HEK293T (cell line): ENCODE results near the gene SETBP1.

Experiments used
- CTCF ChIA-PET: fragments of 350-600 bp; formaldehyde crosslinking; extraction: SDS; loops from one replicate; lab custom pipeline; 2021; ENCODE audit warnings: antibody characterized with exemption, inconsistent platforms; lab: Yijun Ruan, JAX
- POLR2A ChIA-PET: fragments of 350-600 bp; formaldehyde crosslinking; extraction: SDS; loops from one replicate; lab custom pipeline; 2020; ENCODE audit warnings: antibody characterized with exemption, inconsistent platforms; lab: Yijun Ruan, JAX
- DNase-seq: peaks from one replicate; pipeline ENCODE4 v3.0.0; 2012; ENCODE audit warnings: mixed read lengths; ENCODE audit errors: extremely low spot score
- ARNT ChIP-seq: fragments of 450-650 bp; IDR thresholded peaks from 2 replicates; pipeline ENCODE4 v1.6.1; 2017; ENCODE audit warnings: mild to moderate bottlenecking
- BHLHE40 ChIP-seq: fragments of 450-650 bp; IDR thresholded peaks from 2 replicates; pipeline ENCODE4 v1.6.1; 2016; ENCODE audit warnings: mild to moderate bottlenecking, moderate library complexity, borderline replicate concordance
- CTBP1 ChIP-seq: fragments of 450-650 bp; IDR thresholded peaks from 2 replicates; pipeline ENCODE4 v1.6.1; 2016; ENCODE audit warnings: borderline replicate concordance
- ELF4 ChIP-seq: fragments of 450-650 bp; IDR thresholded peaks from 2 replicates; pipeline ENCODE4 v1.6.1; 2017; ENCODE audit warnings: antibody characterized with exemption
- FOXA1 ChIP-seq: fragments of 450-650 bp; IDR thresholded peaks from 2 replicates; pipeline ENCODE4 v1.6.1; 2016; ENCODE audit warnings: mild to moderate bottlenecking
- FOXK2 ChIP-seq: fragments of 450-650 bp; IDR thresholded peaks from 2 replicates; pipeline ENCODE4 v1.6.1; 2016; ENCODE audit warnings: mild to moderate bottlenecking
- FOXM1 ChIP-seq: fragments of 450-650 bp; IDR thresholded peaks from 2 replicates; pipeline ENCODE4 v1.6.1; 2017; ENCODE audit warnings: mild to moderate bottlenecking, borderline replicate concordance
- HDGF ChIP-seq: fragments of 450-650 bp; IDR thresholded peaks from 2 replicates; pipeline ENCODE4 v1.6.1; 2017; ENCODE audit warnings: antibody characterized with exemption, borderline replicate concordance
- L3MBTL2 ChIP-seq: fragments of 450-650 bp; conservative IDR thresholded peaks from 2 replicates; pipeline ENCODE4 v1.6.1; 2016; ENCODE audit warnings: mild to moderate bottlenecking
- LEF1 ChIP-seq: fragments of 450-650 bp; IDR thresholded peaks from 2 replicates; pipeline ENCODE4 v1.6.1; 2017; ENCODE audit warnings: mild to moderate bottlenecking, borderline replicate concordance
- NFRKB ChIP-seq: fragments of 450-650 bp; IDR thresholded peaks from 2 replicates; pipeline ENCODE4 v1.6.1; 2016; ENCODE audit warnings: mild to moderate bottlenecking, moderate library complexity
- SP1 ChIP-seq: fragments of 450-650 bp; IDR thresholded peaks from 2 replicates; pipeline ENCODE4 v1.6.1; 2017
- SUZ12 ChIP-seq: fragments of 450-650 bp; IDR thresholded peaks from 2 replicates; pipeline ENCODE4 v1.6.1; 2016; ENCODE audit warnings: mild to moderate bottlenecking
- TARDBP ChIP-seq: fragments of 450-650 bp; IDR thresholded peaks from 2 replicates; pipeline ENCODE4 v1.6.1; 2016
- ZNF384 ChIP-seq: fragments of 450-650 bp; IDR thresholded peaks from 2 replicates; pipeline ENCODE4 v1.6.1; 2016
- TF ChIP-seq, protein P1 (sequence below): fragments of 450-650 bp; IDR thresholded peaks from 2 replicates; pipeline ENCODE4 v1.6.1; 2016

SETBP1 gene

GRCh38 chr18:44742126-44742525 lies 61.4 kb downstream of the SETBP1 start:
- DNase-seq, result no peak
- POLR2A ChIA-PET, result no interaction called here
- CTCF ChIA-PET, result no interaction called here
- TF ChIP-seq TARDBP, result no peak
- no peak for TF ChIP-seq ELF4
- no peak for TF ChIP-seq FOXK2
- TF ChIP-seq L3MBTL2, result no peak
- no peak for TF ChIP-seq ZNF384
- TF ChIP-seq, protein P1, sequence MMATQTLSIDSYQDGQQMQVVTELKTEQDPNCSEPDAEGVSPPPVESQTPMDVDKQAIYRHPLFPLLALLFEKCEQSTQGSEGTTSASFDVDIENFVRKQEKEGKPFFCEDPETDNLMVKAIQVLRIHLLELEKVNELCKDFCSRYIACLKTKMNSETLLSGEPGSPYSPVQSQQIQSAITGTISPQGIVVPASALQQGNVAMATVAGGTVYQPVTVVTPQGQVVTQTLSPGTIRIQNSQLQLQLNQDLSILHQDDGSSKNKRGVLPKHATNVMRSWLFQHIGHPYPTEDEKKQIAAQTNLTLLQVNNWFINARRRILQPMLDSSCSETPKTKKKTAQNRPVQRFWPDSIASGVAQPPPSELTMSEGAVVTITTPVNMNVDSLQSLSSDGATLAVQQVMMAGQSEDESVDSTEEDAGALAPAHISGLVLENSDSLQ, result no peak
- no peak for TF ChIP-seq NFRKB

GRCh38 chr18:44742718-44743311 lies 62.1 kb downstream of the SETBP1 start:
- CTCF ChIA-PET, result no interaction called here
- TF ChIP-seq TARDBP (no peak), BHLHE40 (no peak), L3MBTL2 (no peak), ARNT (no peak), ELF4 (no peak), FOXA1 (no peak), HDGF (no peak), LEF1 (no peak), SP1 (no peak), NFRKB (no peak), ZNF384 (no peak), FOXM1 (no peak), FOXK2 (no peak)
- TF ChIP-seq, protein P1, result no peak
- DNase-seq, result no peak
- POLR2A ChIA-PET, result no interaction called here

DNA sequence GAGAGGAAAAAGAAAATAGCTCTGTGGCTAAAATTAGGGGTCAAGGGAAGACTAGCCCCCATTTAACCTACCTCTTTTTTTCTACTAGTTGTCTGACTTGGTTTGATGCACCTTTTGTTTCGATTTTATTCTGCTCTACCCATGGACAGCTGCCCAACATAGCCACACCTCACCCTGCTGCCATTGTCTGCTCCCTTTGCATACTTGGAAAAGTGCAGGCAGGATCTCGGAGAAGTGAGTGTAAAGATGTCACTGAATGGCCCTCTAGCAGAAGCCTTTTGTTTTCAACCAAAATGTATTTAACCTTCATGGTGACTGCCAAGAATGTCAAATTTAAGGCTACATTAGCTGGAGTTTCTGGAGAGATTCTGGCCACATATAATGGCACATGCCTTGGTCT lies 62.9 kb downstream of the SETBP1 start:
- no peak for DNase-seq
- TF ChIP-seq FOXM1 (no peak), HDGF (no peak), ARNT (no peak), CTBP1 (no peak)
- ChIA-PET POLR2A (no interaction called here), CTCF (no interaction called here)

- DNase-seq, result no peak
Measured at GRCh38 chr18:44744161-44745121, 63.8 kb downstream of the SETBP1 start.

DNA sequence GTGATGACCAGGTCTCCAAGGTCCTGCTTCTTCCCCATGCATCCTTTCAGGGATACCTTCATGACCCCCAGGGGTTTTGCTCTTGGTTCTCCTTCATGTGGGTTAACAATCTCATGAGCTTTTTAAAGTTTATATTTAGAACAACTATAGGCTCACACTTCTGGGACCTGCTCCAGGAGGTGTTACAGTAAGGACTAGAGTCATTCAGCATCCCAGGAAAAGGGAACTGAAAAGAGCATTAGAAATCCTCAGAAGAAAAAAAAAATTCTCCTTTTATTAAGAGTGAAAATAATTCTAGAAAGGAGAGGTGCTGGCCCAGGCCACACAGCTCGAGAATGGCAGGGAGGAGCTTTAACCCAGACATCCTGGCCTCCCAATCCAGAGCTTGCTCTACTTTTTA lies 66.5 kb downstream of the SETBP1 start:
- DNase-seq, result no peak
- ChIA-PET CTCF (no interaction called here), POLR2A (no interaction called here)
- TF ChIP-seq TARDBP (no peak), LEF1 (no peak), SUZ12 (no peak), SP1 (no peak), FOXK2 (no peak), L3MBTL2 (no peak), NFRKB (no peak), FOXM1 (no peak), ELF4 (no peak), HDGF (no peak), CTBP1 (no peak), FOXA1 (no peak), ZNF384 (no peak), ARNT (no peak), BHLHE40 (no peak)
- TF ChIP-seq, protein P1, result no peak

More at GRCh38 chr18:44744161-44745121, 63.8 kb downstream of the SETBP1 start:
- no peak for TF ChIP-seq TARDBP
- TF ChIP-seq L3MBTL2, result no peak
- no peak for TF ChIP-seq FOXA1
- TF ChIP-seq ARNT, result no peak
- no peak for TF ChIP-seq HDGF
- no peak for TF ChIP-seq CTBP1
- no peak for TF ChIP-seq SP1
- TF ChIP-seq FOXM1, result no peak
- TF ChIP-seq LEF1, result no peak
- TF ChIP-seq SUZ12, result no peak
- TF ChIP-seq BHLHE40, result no peak
- no peak for TF ChIP-seq ZNF384
- TF ChIP-seq, protein P1, result no peak
- POLR2A ChIA-PET, result no interaction called here
- CTCF ChIA-PET, result no interaction called here
